HEK293 (cell line): ENCODE results near the gene MORN1.

Experiments used
- CTCF ChIA-PET: fragments of 350-600 bp; formaldehyde crosslinking; extraction: SDS; loops from one replicate; lab custom pipeline; 2021; ENCODE audit warnings: antibody characterized with exemption; lab: Yijun Ruan, JAX
- POLR2A ChIA-PET: fragments of 300-600 bp; formaldehyde crosslinking; extraction: SDS; loops from one replicate; lab custom pipeline; 2020; ENCODE audit warnings: antibody characterized with exemption, inconsistent platforms; lab: Yijun Ruan, JAX
- H3K27ac ChIP-seq: fragments of 200-500 bp; sonication (Bioruptor generic); 2 replicates; pipeline ENCODE4 v1.5.1; 2014; ENCODE audit warnings: low read depth, low read length, control low read depth, inconsistent platforms; ENCODE audit errors: extremely low read depth
- H3K36me3 ChIP-seq, 2 experiments: fragments of 200-500 bp in 1 of 2; sonication (Bioruptor generic) in 1 of 2; 1 replicate in 1 of 2; 2 replicates in 1 of 2; pipeline ENCODE4 v1.5.1; 2014 to 2017; ENCODE audit warnings: inconsistent platforms in 2 of 2, low read length in 2 of 2; ENCODE audit not compliant: control insufficient read depth in 2 of 2, insufficient read depth in 1 of 2
- H3K4me1 ChIP-seq: fragments of 200-500 bp; sonication (Bioruptor generic); 2 replicates; pipeline ENCODE4 v1.5.1; 2014; ENCODE audit warnings: mild to moderate bottlenecking, low read length, inconsistent platforms; ENCODE audit not compliant: control insufficient read depth, insufficient read depth
- H3K4me3 ChIP-seq: 2 replicates; pipeline ENCODE4 v1.5.1; 2011; ENCODE audit warnings: low read depth, mild to moderate bottlenecking, control low read depth, low read length, moderate library complexity
- H3K9me3 ChIP-seq: fragments of 200-500 bp; sonication (Bioruptor generic); 2 replicates; pipeline ENCODE4 v1.5.1; 2014; ENCODE audit warnings: low read depth, low read length, inconsistent platforms; ENCODE audit not compliant: control insufficient read depth, insufficient read depth
- GLIS2 ChIP-seq: fragments of 450-650 bp; formaldehyde crosslinking; IDR thresholded peaks from 2 replicates; pipeline ENCODE4 v1.5.1; 2016; ENCODE audit warnings: missing biosample characterization, missing genetic modification characterization
- KLF7 ChIP-seq: fragments of 450-650 bp; formaldehyde crosslinking; IDR thresholded peaks from 2 replicates; pipeline ENCODE4 v1.5.1; 2016; ENCODE audit warnings: missing biosample characterization, missing genetic modification characterization, borderline replicate concordance
- MZF1 ChIP-seq: fragments of 450-650 bp; formaldehyde crosslinking; IDR thresholded peaks from 2 replicates; pipeline ENCODE4 v1.5.1; 2017; ENCODE audit warnings: missing biosample characterization, missing genetic modification characterization, borderline replicate concordance
- PRDM10 ChIP-seq: fragments of 450-650 bp; formaldehyde crosslinking; IDR thresholded peaks from 2 replicates; pipeline ENCODE4 v1.5.1; 2016; ENCODE audit warnings: missing biosample characterization, missing genetic modification characterization
- SP3 ChIP-seq: fragments of 450-650 bp; formaldehyde crosslinking; IDR thresholded peaks from 2 replicates; pipeline ENCODE4 v1.5.1; 2016; ENCODE audit warnings: missing biosample characterization, missing genetic modification characterization
- ZBTB7A ChIP-seq: fragments of 450-650 bp; formaldehyde crosslinking; IDR thresholded peaks from 2 replicates; pipeline ENCODE4 v1.5.1; 2016; ENCODE audit warnings: low read depth, missing biosample characterization, missing genetic modification characterization
- ZBTB8A ChIP-seq: fragments of 450-650 bp; formaldehyde crosslinking; IDR thresholded peaks from 2 replicates; pipeline ENCODE4 v1.5.1; 2016; ENCODE audit warnings: missing biosample characterization, missing genetic modification characterization
- ZEB2 ChIP-seq: fragments of 450-650 bp; formaldehyde crosslinking; IDR thresholded peaks from 2 replicates; pipeline ENCODE4 v1.5.1; 2016; ENCODE audit warnings: missing biosample characterization, missing genetic modification characterization
- ZFHX2 ChIP-seq: fragments of 450-650 bp; formaldehyde crosslinking; conservative IDR thresholded peaks from 2 replicates; pipeline ENCODE4 v1.5.1; 2016; ENCODE audit warnings: missing biosample characterization, missing genetic modification characterization
- ZFP37 ChIP-seq: fragments of 450-650 bp; formaldehyde crosslinking; IDR thresholded peaks from 2 replicates; pipeline ENCODE4 v1.5.1; 2016; ENCODE audit warnings: missing biosample characterization, missing genetic modification characterization
- ZIC2 ChIP-seq: fragments of 450-650 bp; formaldehyde crosslinking; IDR thresholded peaks from 2 replicates; pipeline ENCODE4 v1.5.1; 2016; ENCODE audit warnings: missing biosample characterization, missing genetic modification characterization
- ZNF112 ChIP-seq: fragments of 450-650 bp; formaldehyde crosslinking; IDR thresholded peaks from 2 replicates; pipeline ENCODE4 v1.5.0; 2017; ENCODE audit warnings: missing biosample characterization, missing genetic modification characterization
- ZNF133 ChIP-seq: fragments of 450-650 bp; formaldehyde crosslinking; IDR thresholded peaks from 2 replicates; pipeline ENCODE4 v1.5.1; 2016; ENCODE audit warnings: missing biosample characterization, missing genetic modification characterization
- ZNF146 ChIP-seq: fragments of 450-650 bp; formaldehyde crosslinking; IDR thresholded peaks from 2 replicates; pipeline ENCODE4 v1.5.1; 2016; ENCODE audit warnings: missing biosample characterization, missing genetic modification characterization
- ZNF18 ChIP-seq: fragments of 450-650 bp; formaldehyde crosslinking; IDR thresholded peaks from 2 replicates; pipeline ENCODE4 v1.5.1; 2016; ENCODE audit warnings: missing biosample characterization, missing genetic modification characterization
- ZNF202 ChIP-seq: fragments of 450-650 bp; formaldehyde crosslinking; IDR thresholded peaks from 2 replicates; pipeline ENCODE4 v1.5.1; 2016; ENCODE audit warnings: missing biosample characterization, missing genetic modification characterization, borderline replicate concordance
- ZNF350 ChIP-seq: fragments of 450-650 bp; formaldehyde crosslinking; IDR thresholded peaks from 2 replicates; pipeline ENCODE4 v1.5.0; 2017; ENCODE audit warnings: missing biosample characterization, mild to moderate bottlenecking, missing genetic modification characterization
- ZNF354C ChIP-seq: fragments of 450-650 bp; formaldehyde crosslinking; IDR thresholded peaks from 2 replicates; pipeline ENCODE4 v1.5.1; 2016; ENCODE audit warnings: missing biosample characterization, missing genetic modification characterization, low read depth, borderline replicate concordance
- ZNF391 ChIP-seq: fragments of 450-650 bp; formaldehyde crosslinking; IDR thresholded peaks from 2 replicates; pipeline ENCODE4 v1.5.1; 2016; ENCODE audit warnings: low read depth, missing biosample characterization, missing genetic modification characterization, borderline replicate concordance
- ZNF398 ChIP-seq: fragments of 450-650 bp; formaldehyde crosslinking; IDR thresholded peaks from 2 replicates; pipeline ENCODE4 v1.5.1; 2017; ENCODE audit warnings: missing biosample characterization, missing genetic modification characterization
- ZNF426 ChIP-seq: fragments of 450-650 bp; formaldehyde crosslinking; IDR thresholded peaks from 2 replicates; pipeline ENCODE4 v1.5.1; 2017; ENCODE audit warnings: missing biosample characterization, missing genetic modification characterization, mild to moderate bottlenecking, inconsistent platforms, moderate library complexity
- ZNF473 ChIP-seq: fragments of 450-650 bp; formaldehyde crosslinking; IDR thresholded peaks from 2 replicates; pipeline ENCODE4 v1.5.1; 2017; ENCODE audit warnings: missing biosample characterization, missing genetic modification characterization
- ZNF555 ChIP-seq: fragments of 450-650 bp; formaldehyde crosslinking; conservative IDR thresholded peaks from 2 replicates; pipeline ENCODE4 v1.5.1; 2017; ENCODE audit warnings: missing biosample characterization, mild to moderate bottlenecking, missing genetic modification characterization, inconsistent platforms
- ZNF600 ChIP-seq: fragments of 450-650 bp; formaldehyde crosslinking; IDR thresholded peaks from 2 replicates; pipeline ENCODE4 v1.5.1; 2016; ENCODE audit warnings: missing biosample characterization, missing genetic modification characterization
- ZNF626 ChIP-seq: fragments of 450-650 bp; sonication (Bioruptor Pico); formaldehyde crosslinking; IDR thresholded peaks from 2 replicates; pipeline ENCODE4 v1.5.1; 2018; ENCODE audit warnings: missing biosample characterization, missing genetic modification characterization, inconsistent platforms
- ZNF658 ChIP-seq: fragments of 450-650 bp; formaldehyde crosslinking; IDR thresholded peaks from 2 replicates; pipeline ENCODE4; 2016; ENCODE audit warnings: missing biosample characterization, missing genetic modification characterization
- ZNF677 ChIP-seq: fragments of 450-650 bp; IDR thresholded peaks from 2 replicates; pipeline ENCODE4 v1.5.0; 2018; ENCODE audit warnings: missing biosample characterization, mild to moderate bottlenecking, missing genetic modification characterization, moderate library complexity
- ZNF707 ChIP-seq: fragments of 450-650 bp; formaldehyde crosslinking; IDR thresholded peaks from 2 replicates; pipeline ENCODE4 v1.5.1; 2016; ENCODE audit warnings: missing biosample characterization, missing genetic modification characterization
- ZNF791 ChIP-seq: fragments of 450-650 bp; formaldehyde crosslinking; IDR thresholded peaks from 2 replicates; pipeline ENCODE4 v1.5.1; 2016; ENCODE audit warnings: missing biosample characterization, missing genetic modification characterization

MORN1 gene

GRCh38 chr1:2435091-2435490 is 43.7 kb upstream of the MORN1 start (continued):
- TF ChIP-seq SP3 (tag by site-specific recombination) (no peak), PRDM10 (tag by site-specific recombination) (no peak), ZBTB8A (no peak), ZNF473 (tag by site-specific recombination) (no peak), ZNF626 (tag by site-specific recombination) (no peak), ZNF391 (no peak), ZNF658 (tag by site-specific recombination) (no peak)
- TF ChIP-seq, all 188 proteins: peak for 0

GRCh38 chr1:2433936-2434655 is 42.7 kb upstream of the MORN1 start:
- Histone ChIP-seq H3K36me3 (no peaks in the 10 kb centered on the region), H3K4me3 (no peak overlapping the region), H3K4me1 (no peaks in the 10 kb centered on the region), H3K9me3 (no peaks in the 10 kb centered on the region), H3K27ac (no peak overlapping the region)
- ChIA-PET POLR2A (no interaction called here), CTCF (interaction anchor here (1.4 kb wide), 1 partner anchor 11 kb away, joined by 3 read pairs; no protein-coding TSS in a partner anchor)
- TF ChIP-seq ZFP37 (tag by site-specific recombination), result no peak
- TF ChIP-seq ZEB2, result no peak
- TF ChIP-seq ZNF202, result no peak
- peak; percentile 49 for TF ChIP-seq ZIC2 (tag by site-specific recombination)
- no peak for TF ChIP-seq ZNF112 (tag by site-specific recombination)
- TF ChIP-seq GLIS2, result peak; percentile 21; the same call in 1 of the 2 replicates
- TF ChIP-seq ZNF133 (tag by site-specific recombination), result no peak
- no peak for TF ChIP-seq ZNF677 (tag by site-specific recombination)
- no peak for TF ChIP-seq ZNF426 (tag by site-specific recombination)
- no peak for TF ChIP-seq ZNF791
- no peak for TF ChIP-seq ZNF354C (tag by site-specific recombination)
- no peak for TF ChIP-seq ZNF398 (tag by site-specific recombination)
- TF ChIP-seq KLF7, result no peak
- no peak for TF ChIP-seq ZNF555 (tag by site-specific recombination)
- no peak for TF ChIP-seq ZNF18
- TF ChIP-seq ZNF350 (tag by site-specific recombination), result no peak
- TF ChIP-seq ZBTB7A (tag by site-specific recombination), result no peak
- no peak for TF ChIP-seq MZF1 (tag by site-specific recombination)
- TF ChIP-seq ZNF146, result no peak
- no peak for TF ChIP-seq ZNF600 (tag by site-specific recombination)
- TF ChIP-seq ZFHX2 (tag by site-specific recombination), result peak; percentile 42
- no peak for TF ChIP-seq ZNF707 (tag by site-specific recombination)
